ENCODE data around the gene SPEG. TPM values are rescaled to one million over a fixed set of nuclear protein-coding genes. Genes with fewer than 3 reads are reported as not detected.

SPEG gene
- total and polyA plus RNA-seq, 2 of the 13 experiments (the other 11 are each of a cell fraction or from before 2014, with no cell fraction given): 0.18 to 0.24 TPM

DNA sequence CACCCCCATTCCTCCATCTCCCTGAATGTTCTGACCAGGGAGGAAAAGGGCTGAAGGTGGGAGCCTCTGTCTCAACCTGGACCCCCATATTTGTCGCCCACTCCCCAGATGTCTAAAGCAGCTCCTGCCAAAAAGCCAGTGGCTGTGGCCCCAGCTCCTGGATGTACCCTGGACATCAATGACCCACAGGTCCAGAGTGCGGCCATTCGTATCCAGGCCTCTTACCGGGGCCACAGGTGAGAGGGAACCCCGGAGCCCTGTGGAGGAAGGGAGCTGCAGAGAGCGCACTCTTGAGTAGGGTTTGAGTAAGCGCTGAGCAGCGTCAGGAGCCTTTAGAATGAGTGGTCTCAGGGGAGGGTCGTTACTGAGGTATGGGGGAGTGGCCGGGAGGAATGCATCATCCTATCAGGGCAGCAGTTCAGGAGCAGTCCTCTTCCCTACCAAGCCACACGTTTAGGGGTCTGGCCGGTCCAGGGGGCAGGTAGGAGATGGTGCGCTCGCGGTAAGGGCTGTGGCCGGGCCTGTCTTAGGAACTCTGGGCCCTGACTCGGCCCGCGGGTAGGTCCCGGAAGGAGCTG lies 61.7 kb downstream of the SPEG start:
- Histone ChIP-seq H3K4me1 (ENCODE audit: insufficient read depth, low read length) (peaks cover 51% of the 10 kb centered on the region), H3K4me2 (ENCODE audit: low read depth, low read length) (peak overlapping the region; percentile 97; the same call in 1 of the 2 replicates), H3K4me3 (replicated peaks in 1 of 3; ENCODE audit: insufficient read depth in 1 of 3, low read depth in 2 of 3, low read length in 3 of 3) (no peak overlapping the region; a peak in 1 of 6 replicates), H2AFZ (ENCODE audit: low read length) (no peak overlapping the region), H3K27me3 (ENCODE audit: control insufficient read depth in 1 of 2, insufficient read depth in 2 of 2, low read length in 2 of 2) (peaks cover 19 to 62% of the 10 kb centered on the region in 2 experiments; a peak in 4 of 5 replicates), H3K27ac (ENCODE audit: extremely low read length, insufficient read depth, low read length) (no peak overlapping the region), H3K79me2 (ENCODE audit: insufficient read depth, low read length) (peaks cover 12% of the 10 kb centered on the region), H4K20me1 (ENCODE audit: insufficient read depth, low read length) (no peaks in the 10 kb centered on the region), H3K36me3 (replicated peaks in 1 of 2; ENCODE audit: control insufficient read depth in 1 of 2, insufficient read depth in 2 of 2, low read length in 2 of 2) (no peaks in the 10 kb centered on the region), H3K9me3 (ENCODE audit: low read length) (no peaks in the 10 kb centered on the region), H3K9ac (ENCODE audit: insufficient read depth, low read depth, low read length) (no peak overlapping the region)
- BruUV-seq (replicated peaks): no TSS peak
- FAIRE-seq (no peak), DNase-seq (ENCODE audit: low spot score) (no peak), ATAC-seq (no peak)
- WGBS (ENCODE audit: low lambda C conversion rate): 47% methylated on average over 11 of the region's 20 CpGs
- ChIA-PET CTCF (ENCODE audit: low intra/inter-chr PET ratio, low total read pairs) (interaction anchor here (1.7 to 4.5 kb wide), 3 partner anchors 14 to 34 kb away, joined by 7 to 53 read pairs (median 26); no protein-coding TSS in a partner anchor), POLR2A (interaction anchor here (1.0 to 3.0 kb wide), 2 partner anchors 32 to 33 kb away, joined by 3 to 21 read pairs; no protein-coding TSS in a partner anchor)
- in situ Hi-C loops (cut with HindIII; ENCODE audit: extremely low pct_ligation_motif_present, low pct_unique_long_range_greater_than_20kb): no loop called here
- intact Hi-C loops (cut with micrococcal nuclease; ENCODE audit: unreplicated experiment): loop anchor here (5.0 kb wide), 2 partner anchors 101 to 109 kb away; partner anchors contain the start of genes DNPEP and STK11IP
- TF ChIP-seq TGIF2 (CRISPR knock-in tag; IDR thresholded peaks at IDR 0.05) (no peak), PAX8 (CRISPR knock-in tag; IDR thresholded peaks at IDR 0.05; ENCODE audit: borderline replicate concordance) (no peak), BRD4 (CRISPR knock-in tag; IDR thresholded peaks at IDR 0.05) (no peak), TAF15 (IDR thresholded peaks at IDR 0.05; ENCODE audit: low read depth, low read length, poor library complexity, severe bottlenecking) (no peak), ZNF891 (CRISPR knock-in tag; IDR thresholded peaks at IDR 0.05) (0 out of 2 replicates have a peak, but pooled peaks have one; percentile 48), NRL (CRISPR knock-in tag; IDR thresholded peaks at IDR 0.05; ENCODE audit: borderline replicate concordance) (0 out of 2 replicates have a peak, but pooled peaks have one; percentile 22), GABPB1 (CRISPR knock-in tag; IDR thresholded peaks at IDR 0.05) (no peak)
- TF ChIP-seq, protein P1, sequence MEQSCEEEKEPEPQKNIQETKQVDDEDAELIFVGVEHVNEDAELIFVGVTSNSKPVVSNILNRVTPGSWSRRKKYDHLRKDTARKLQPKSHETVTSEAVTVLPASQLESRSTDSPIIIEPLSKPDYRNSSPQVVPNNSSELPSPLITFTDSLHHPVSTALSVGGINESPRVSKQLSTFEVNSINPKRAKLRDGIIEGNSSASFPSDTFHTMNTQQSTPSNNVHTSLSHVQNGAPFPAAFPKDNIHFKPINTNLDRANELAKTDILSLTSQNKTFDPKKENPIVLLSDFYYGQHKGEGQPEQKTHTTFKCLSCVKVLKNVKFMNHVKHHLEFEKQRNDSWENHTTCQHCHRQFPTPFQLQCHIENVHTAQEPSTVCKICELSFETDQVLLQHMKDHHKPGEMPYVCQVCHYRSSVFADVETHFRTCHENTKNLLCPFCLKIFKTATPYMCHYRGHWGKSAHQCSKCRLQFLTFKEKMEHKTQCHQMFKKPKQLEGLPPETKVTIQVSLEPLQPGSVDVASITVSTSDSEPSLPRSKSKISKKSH (CRISPR knock-in tag; IDR thresholded peaks at IDR 0.05; ENCODE audit: borderline replicate concordance): 0 out of 2 replicates have a peak, but pooled peaks have one; percentile 12
- TF ChIP-seq, protein P2, sequence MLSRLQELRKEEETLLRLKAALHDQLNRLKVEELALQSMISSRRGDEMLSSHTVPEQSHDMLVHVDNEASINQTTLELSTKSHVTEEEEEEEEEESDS (CRISPR knock-in tag; IDR thresholded peaks at IDR 0.05; ENCODE audit: borderline replicate concordance): no peak
- TF ChIP-seq, protein P3, sequence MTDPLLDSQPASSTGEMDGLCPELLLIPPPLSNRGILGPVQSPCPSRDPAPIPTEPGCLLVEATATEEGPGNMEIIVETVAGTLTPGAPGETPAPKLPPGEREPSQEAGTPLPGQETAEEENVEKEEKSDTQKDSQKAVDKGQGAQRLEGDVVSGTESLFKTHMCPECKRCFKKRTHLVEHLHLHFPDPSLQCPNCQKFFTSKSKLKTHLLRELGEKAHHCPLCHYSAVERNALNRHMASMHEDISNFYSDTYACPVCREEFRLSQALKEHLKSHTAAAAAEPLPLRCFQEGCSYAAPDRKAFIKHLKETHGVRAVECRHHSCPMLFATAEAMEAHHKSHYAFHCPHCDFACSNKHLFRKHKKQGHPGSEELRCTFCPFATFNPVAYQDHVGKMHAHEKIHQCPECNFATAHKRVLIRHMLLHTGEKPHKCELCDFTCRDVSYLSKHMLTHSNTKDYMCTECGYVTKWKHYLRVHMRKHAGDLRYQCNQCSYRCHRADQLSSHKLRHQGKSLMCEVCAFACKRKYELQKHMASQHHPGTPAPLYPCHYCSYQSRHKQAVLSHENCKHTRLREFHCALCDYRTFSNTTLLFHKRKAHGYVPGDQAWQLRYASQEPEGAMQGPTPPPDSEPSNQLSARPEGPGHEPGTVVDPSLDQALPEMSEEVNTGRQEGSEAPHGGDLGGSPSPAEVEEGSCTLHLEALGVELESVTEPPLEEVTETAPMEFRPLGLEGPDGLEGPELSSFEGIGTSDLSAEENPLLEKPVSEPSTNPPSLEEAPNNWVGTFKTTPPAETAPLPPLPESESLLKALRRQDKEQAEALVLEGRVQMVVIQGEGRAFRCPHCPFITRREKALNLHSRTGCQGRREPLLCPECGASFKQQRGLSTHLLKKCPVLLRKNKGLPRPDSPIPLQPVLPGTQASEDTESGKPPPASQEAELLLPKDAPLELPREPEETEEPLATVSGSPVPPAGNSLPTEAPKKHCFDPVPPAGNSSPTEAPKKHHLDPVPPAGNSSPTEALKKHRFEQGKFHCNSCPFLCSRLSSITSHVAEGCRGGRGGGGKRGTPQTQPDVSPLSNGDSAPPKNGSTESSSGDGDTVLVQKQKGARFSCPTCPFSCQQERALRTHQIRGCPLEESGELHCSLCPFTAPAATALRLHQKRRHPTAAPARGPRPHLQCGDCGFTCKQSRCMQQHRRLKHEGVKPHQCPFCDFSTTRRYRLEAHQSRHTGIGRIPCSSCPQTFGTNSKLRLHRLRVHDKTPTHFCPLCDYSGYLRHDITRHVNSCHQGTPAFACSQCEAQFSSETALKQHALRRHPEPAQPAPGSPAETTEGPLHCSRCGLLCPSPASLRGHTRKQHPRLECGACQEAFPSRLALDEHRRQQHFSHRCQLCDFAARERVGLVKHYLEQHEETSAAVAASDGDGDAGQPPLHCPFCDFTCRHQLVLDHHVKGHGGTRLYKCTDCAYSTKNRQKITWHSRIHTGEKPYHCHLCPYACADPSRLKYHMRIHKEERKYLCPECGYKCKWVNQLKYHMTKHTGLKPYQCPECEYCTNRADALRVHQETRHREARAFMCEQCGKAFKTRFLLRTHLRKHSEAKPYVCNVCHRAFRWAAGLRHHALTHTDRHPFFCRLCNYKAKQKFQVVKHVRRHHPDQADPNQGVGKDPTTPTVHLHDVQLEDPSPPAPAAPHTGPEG (CRISPR knock-in tag; IDR thresholded peaks at IDR 0.05): no peak
- TF ChIP-seq, protein P4, sequence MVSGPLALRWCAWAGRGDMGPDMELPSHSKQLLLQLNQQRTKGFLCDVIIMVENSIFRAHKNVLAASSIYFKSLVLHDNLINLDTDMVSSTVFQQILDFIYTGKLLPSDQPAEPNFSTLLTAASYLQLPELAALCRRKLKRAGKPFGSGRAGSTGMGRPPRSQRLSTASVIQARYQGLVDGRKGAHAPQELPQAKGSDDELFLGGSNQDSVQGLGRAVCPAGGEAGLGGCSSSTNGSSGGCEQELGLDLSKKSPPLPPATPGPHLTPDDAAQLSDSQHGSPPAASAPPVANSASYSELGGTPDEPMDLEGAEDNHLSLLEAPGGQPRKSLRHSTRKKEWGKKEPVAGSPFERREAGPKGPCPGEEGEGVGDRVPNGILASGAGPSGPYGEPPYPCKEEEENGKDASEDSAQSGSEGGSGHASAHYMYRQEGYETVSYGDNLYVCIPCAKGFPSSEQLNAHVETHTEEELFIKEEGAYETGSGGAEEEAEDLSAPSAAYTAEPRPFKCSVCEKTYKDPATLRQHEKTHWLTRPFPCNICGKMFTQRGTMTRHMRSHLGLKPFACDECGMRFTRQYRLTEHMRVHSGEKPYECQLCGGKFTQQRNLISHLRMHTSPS (CRISPR knock-in tag; IDR thresholded peaks at IDR 0.05; ENCODE audit: low read depth): no peak
- TF ChIP-seq, protein P5, sequence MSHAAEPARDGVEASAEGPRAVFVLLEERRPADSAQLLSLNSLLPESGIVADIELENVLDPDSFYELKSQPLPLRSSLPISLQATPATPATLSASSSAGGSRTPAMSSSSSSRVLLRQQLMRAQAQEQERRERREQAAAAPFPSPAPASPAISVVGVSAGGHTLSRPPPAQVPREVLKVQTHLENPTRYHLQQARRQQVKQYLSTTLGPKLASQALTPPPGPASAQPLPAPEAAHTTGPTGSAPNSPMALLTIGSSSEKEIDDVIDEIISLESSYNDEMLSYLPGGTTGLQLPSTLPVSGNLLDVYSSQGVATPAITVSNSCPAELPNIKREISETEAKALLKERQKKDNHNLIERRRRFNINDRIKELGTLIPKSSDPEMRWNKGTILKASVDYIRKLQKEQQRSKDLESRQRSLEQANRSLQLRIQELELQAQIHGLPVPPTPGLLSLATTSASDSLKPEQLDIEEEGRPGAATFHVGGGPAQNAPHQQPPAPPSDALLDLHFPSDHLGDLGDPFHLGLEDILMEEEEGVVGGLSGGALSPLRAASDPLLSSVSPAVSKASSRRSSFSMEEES (CRISPR knock-in tag; IDR thresholded peaks at IDR 0.05): no peak
